ENCODE results near the gene PAF1.

Gene PAF1

DNA sequence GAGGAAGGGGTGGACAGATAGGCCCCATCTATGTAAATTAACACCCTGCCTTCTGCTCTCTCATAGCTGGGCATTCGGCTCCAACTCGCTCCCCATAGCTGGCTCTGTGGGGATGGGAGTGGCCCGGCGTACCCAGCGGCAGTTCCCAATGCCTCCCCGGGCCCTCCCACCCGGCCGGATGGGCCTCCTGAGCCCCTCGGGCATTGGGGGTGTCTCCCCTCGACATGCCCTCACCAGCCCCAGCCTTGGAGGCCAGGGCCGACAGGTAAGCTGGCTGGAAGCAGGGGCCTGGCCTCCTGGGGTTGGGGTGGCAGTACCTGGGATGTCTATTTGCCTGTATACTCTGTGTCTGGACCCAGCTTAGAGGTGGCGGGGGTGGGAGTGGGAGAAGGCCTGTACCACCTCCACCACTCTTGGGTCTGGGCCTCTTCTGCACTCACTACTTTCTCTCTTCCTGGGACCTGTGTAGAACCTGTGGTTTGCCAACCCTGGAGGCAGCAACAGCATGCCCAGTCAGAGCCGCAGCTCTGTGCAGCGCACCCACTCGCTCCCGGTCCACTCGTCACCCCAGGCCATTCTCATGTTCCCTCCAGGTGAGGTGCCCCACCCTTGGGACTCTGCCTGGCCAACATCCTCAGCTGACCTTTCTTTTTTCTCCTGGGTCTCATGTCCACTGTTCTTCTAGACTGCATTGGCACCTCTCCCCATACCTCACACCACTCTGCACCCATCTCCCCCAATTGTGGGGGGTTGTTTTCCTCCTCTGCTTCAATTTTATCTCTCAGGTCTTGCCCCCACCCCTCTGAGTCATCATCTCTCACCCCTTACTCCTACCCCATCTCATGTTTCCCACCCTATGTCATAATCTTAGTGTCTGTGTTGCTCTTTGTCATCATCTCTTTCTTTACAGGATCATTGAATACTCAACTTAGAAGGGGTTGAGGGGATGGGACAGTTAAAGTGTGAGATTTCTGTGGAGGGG lies 10.1 kb downstream of the PAF1 start:
- TF ChIP-seq, protein P1, sequence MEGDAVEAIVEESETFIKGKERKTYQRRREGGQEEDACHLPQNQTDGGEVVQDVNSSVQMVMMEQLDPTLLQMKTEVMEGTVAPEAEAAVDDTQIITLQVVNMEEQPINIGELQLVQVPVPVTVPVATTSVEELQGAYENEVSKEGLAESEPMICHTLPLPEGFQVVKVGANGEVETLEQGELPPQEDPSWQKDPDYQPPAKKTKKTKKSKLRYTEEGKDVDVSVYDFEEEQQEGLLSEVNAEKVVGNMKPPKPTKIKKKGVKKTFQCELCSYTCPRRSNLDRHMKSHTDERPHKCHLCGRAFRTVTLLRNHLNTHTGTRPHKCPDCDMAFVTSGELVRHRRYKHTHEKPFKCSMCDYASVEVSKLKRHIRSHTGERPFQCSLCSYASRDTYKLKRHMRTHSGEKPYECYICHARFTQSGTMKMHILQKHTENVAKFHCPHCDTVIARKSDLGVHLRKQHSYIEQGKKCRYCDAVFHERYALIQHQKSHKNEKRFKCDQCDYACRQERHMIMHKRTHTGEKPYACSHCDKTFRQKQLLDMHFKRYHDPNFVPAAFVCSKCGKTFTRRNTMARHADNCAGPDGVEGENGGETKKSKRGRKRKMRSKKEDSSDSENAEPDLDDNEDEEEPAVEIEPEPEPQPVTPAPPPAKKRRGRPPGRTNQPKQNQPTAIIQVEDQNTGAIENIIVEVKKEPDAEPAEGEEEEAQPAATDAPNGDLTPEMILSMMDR (IDR thresholded peaks at IDR 0.05) = no peak

DNA sequence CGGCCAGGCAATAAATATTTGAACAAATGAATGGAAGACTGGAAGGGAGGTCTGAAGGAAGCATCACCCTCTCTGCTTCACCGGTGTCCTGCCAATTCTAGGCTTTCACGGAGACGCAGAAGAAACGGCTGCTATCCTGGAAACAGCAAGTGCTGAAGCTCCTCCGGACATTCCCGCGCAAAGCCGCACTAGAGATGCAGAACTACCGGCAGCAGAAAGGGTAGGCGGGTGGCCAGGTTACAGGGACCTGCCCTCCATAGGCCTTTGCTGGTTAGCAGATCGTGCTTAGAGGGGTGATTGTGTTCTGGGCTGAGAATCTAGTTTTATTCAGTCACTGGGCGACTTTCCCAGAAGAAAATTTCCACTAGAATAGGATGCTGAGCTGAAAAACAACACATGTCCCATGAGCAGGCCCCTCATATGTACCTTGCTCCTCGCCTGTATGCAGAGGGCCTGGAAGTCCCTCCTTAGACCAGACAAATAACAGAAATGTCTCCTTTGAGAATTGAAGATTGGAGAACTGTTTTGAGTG lies 11.0 kb downstream of the PAF1 start:
- TF ChIP-seq, protein P1 (IDR thresholded peaks at IDR 0.05) = no peak

DNA sequence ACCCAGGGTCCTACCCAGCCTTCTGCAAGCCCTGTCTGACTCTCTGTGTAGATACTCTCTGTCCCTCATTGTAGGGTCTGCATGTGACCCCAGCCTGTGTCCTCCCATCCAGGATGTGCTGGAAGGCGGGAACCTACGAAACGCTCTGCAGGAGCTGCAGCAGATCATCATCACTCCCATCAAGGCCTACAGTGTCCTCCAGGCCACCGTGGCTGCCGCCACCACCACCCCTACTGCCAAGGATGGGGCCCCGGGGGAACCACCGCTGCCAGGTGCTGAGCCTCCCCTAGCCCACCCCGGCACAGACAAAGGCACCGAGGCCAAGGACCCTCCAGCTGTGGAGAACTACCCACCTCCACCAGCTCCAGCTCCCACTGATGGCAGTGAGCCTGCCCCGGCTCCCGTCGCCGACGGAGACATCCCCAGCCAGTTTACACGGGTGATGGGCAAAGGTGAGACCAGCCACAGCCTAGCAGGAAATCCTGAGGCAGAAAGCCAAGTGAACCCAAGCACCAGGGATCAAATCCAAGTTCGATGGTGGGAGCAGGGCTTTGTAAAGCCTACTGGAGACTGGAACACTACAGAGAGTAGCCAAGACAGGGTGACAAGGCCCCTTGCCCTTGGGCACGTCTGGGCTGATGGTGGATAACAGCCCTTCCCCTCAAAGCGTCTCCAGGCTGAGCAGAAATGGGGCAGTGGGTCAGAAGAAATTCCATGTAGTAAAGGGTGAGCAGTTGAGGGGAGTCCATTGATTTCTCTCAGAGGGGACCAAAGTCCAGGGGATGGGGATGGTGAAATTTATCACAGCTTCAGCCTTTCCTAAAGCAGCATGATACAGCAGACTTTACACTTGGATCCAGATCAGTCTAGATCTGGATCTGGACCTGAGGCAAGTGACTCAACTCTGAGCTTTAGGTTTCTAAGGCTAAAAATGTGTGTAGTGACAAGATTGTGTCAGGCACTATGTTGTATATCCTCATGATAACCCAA lies 13.2 kb downstream of the PAF1 start:
- TF ChIP-seq, protein P1 (IDR thresholded peaks at IDR 0.05) = no peak

DNA sequence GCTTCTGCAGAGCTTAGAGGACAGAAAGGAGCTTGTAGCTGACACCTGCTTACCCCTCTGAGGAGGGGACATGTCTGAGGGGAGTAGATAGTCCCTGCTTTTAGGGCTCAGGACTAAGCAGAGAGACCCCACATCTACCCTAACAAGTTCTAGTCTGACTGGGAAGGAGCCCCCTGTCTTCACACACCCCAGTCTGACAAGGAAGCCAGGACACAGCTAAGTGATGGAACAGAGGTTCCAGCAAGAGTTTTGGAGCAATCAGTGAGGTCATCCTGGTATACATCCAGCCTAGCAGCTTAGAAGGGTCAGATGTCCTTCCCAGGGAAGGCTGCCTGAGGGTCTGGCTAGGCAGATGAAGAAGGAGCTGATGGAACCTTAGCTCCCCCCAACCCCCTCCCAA lies 15.0 kb downstream of the PAF1 start:
- TF ChIP-seq, protein P1 (IDR thresholded peaks at IDR 0.05) = no peak

DNA sequence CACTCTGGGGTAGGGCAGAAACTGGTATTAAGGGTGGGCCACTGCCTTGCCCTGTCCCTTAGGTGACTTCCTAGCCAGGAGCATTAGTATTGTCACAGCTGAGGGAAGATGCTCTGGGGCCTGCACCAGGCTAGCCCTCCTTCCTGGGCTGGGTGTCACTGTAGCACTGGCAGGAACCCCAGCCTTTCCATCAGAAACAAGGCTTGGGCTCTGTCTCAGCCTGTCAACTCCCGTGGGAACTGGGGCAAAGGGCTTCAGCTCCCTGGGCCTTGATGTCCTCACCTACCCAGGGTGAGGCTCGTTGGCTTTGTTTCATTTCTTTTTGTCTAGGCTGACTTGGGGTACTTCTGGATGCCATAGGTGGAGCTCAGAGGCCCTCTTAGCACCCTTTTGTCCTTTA lies 18.0 kb downstream of the PAF1 start:
- TF ChIP-seq, protein P1 (IDR thresholded peaks at IDR 0.05) = no peak

DNA sequence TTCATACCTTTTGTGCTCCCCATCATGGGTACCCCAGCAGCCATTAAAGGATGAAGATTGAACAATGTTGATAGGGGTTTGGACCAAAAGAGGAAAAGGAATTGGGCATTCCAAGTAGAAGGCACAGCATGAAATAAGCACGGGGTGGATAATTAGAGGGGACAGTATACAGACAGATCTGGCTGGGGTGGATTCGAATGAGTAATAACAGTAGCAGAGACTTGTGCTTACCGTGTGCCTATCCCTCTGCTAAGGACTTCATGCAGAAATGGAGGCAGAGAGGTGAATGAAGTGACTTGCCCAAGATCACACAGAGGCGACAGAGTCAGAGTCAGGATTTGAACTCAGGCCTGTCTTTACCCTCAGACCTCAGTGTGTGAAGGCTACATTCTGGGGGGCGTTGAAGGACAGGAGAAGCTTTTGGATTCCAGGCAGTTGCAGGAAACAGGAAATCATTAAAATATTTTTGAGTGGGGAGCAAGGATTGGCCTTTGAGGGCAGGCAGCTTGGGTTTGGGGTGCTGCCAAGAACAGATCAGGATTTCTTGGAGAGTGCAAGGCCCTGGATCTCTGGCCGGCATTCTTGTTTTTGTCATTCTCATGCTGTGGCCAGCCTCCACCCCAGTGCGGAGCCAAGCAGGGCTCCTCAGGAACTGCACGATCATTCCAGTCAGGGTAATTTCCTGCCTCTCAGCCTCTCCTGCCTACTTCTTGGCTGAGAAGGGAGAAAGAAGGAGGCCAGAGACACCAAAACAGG lies 18.7 kb downstream of the PAF1 start:
- TF ChIP-seq, protein P1 (IDR thresholded peaks at IDR 0.05) = no peak

All from LNCAP (cell line).